Measurements from ENCODE around the gene SLX9. TPM values are rescaled to one million over a fixed set of nuclear protein-coding genes. Genes with fewer than 3 reads are reported as not detected.
A peak's percentile ranks its signal among the peaks of the same experiment; 100 is the strongest.

SLX9 gene
- polyA plus RNA-seq, 1 of the 3 experiments (the other 2 are of a cell fraction), result 42.9 TPM

DNA sequence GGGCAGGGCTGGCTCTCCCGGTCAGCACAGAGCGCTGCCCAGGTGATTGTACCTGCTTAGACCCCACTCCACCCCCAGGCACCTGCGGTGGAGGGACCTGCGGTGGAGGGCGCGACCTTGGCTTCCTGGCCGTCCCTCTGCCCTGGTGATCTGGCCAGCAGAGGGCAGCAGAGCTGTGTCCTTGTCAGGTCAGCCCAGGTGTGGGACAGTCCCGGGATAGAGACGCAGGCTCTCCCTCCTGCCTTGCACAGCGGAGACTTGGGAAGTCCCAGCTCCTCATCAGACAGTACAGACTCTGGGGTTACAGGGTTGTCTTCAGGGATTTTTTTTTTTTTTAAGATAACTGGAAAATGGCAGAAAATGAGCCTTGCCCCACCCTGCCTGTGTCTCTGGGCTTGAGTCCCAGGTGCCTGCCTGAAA is 10.0 kb downstream of the SLX9 start:
- Histone ChIP-seq H3F3A (replicated peaks; ENCODE audit: insufficient read depth) (no peaks in the 10 kb centered on the region), H3K9me3 (no peaks in the 10 kb centered on the region), H3K36me3 (replicated peaks in 1 of 2; ENCODE audit: control insufficient read depth in 1 of 2, insufficient read depth in 2 of 2, low read length in 1 of 2) (peaks cover 4 to 41% of the 10 kb centered on the region in 2 experiments), H2AFZ (ENCODE audit: low read depth) (no peak overlapping the region), H3K4me3 (ENCODE audit: low read depth in 2 of 2, low read length in 1 of 2) (peak overlapping the region in 1 of 2 experiments; percentile 33; a peak in 1 of 4 replicates), H3K4me1 (ENCODE audit: control insufficient read depth in 1 of 2, insufficient read depth in 2 of 2, low read depth in 1 of 2, low read length in 1 of 2) (peaks cover 0 to 2% of the 10 kb centered on the region in 2 experiments; a peak in 1 of 4 replicates), H3K4me2 (no peak overlapping the region), H3K9me2 (no peaks in the 10 kb centered on the region), H3K79me2 (ENCODE audit: insufficient read depth) (peaks cover 53% of the 10 kb centered on the region; the same call in 1 of the 2 replicates), H3K27ac (ENCODE audit: low read depth in 2 of 2, low read length in 1 of 2) (no peak overlapping the region), H3K9ac (no peak overlapping the region), H3K27me3 (ENCODE audit: insufficient read depth) (no peaks in the 10 kb centered on the region), H4K20me1 (ENCODE audit: insufficient read depth) (peaks cover 33% of the 10 kb centered on the region)
- 37% methylated on average over 5 of the region's 10 CpGs for WGBS (ENCODE audit: low lambda C conversion rate)
- CTCF ChIA-PET, result interaction anchor here (0.6 to 16.8 kb wide), 42 partner anchors 8 to 490 kb away, joined by 3 to 357 read pairs (median 5); partner anchors contain the start of genes SLX9 and UBE2G2
- POLR2A ChIA-PET, result no interaction called here
- DNase-seq, result peak; percentile 95
- TF ChIP-seq FOXM1 (IDR thresholded peaks at IDR 0.05; ENCODE audit: low read depth), result no peak
- no peak for TF ChIP-seq POLR2AphosphoS5 (IDR thresholded peaks at IDR 0.05; ENCODE audit: low read depth, low read length)
- TF ChIP-seq TAF1 (IDR thresholded peaks at IDR 0.05; ENCODE audit: borderline replicate concordance, low read depth, low read length), result no peak
- no peak for TF ChIP-seq JUND (IDR thresholded peaks at IDR 0.05)
- no peak for TF ChIP-seq RCOR1 (IDR thresholded peaks at IDR 0.05; ENCODE audit: low read length)
- no peak for TF ChIP-seq FOSL2 (IDR thresholded peaks at IDR 0.05; ENCODE audit: borderline replicate concordance, low read depth)
- TF ChIP-seq SMC3 (IDR thresholded peaks at IDR 0.05; ENCODE audit: low read depth, low read length), result peak; percentile 95
- no peak for TF ChIP-seq SIN3A (IDR thresholded peaks at IDR 0.05; ENCODE audit: borderline replicate concordance, low read depth, low read length)
- TF ChIP-seq NFIC (IDR thresholded peaks at IDR 0.05; ENCODE audit: borderline replicate concordance), result no peak
- TF ChIP-seq CHD2 (IDR thresholded peaks at IDR 0.05; ENCODE audit: low read length, partially characterized antibody), result no peak
- TF ChIP-seq, protein P1, sequence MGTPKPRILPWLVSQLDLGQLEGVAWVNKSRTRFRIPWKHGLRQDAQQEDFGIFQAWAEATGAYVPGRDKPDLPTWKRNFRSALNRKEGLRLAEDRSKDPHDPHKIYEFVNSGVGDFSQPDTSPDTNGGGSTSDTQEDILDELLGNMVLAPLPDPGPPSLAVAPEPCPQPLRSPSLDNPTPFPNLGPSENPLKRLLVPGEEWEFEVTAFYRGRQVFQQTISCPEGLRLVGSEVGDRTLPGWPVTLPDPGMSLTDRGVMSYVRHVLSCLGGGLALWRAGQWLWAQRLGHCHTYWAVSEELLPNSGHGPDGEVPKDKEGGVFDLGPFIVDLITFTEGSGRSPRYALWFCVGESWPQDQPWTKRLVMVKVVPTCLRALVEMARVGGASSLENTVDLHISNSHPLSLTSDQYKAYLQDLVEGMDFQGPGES (IDR thresholded peaks at IDR 0.05; ENCODE audit: low read depth, low read length), result no peak
- TF ChIP-seq RAD21 (IDR thresholded peaks at IDR 0.05; ENCODE audit: low read length), result peak; percentile 91
- TF ChIP-seq EP300 (IDR thresholded peaks at IDR 0.05; ENCODE audit: borderline replicate concordance in 1 of 2, low read depth in 1 of 2, low read length in 1 of 2), result no peak
- TF ChIP-seq TCF12 (IDR thresholded peaks at IDR 0.05), result no peak
- TF ChIP-seq, protein P2, sequence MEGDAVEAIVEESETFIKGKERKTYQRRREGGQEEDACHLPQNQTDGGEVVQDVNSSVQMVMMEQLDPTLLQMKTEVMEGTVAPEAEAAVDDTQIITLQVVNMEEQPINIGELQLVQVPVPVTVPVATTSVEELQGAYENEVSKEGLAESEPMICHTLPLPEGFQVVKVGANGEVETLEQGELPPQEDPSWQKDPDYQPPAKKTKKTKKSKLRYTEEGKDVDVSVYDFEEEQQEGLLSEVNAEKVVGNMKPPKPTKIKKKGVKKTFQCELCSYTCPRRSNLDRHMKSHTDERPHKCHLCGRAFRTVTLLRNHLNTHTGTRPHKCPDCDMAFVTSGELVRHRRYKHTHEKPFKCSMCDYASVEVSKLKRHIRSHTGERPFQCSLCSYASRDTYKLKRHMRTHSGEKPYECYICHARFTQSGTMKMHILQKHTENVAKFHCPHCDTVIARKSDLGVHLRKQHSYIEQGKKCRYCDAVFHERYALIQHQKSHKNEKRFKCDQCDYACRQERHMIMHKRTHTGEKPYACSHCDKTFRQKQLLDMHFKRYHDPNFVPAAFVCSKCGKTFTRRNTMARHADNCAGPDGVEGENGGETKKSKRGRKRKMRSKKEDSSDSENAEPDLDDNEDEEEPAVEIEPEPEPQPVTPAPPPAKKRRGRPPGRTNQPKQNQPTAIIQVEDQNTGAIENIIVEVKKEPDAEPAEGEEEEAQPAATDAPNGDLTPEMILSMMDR (IDR thresholded peaks at IDR 0.05), result peak; percentile 93

DNA sequence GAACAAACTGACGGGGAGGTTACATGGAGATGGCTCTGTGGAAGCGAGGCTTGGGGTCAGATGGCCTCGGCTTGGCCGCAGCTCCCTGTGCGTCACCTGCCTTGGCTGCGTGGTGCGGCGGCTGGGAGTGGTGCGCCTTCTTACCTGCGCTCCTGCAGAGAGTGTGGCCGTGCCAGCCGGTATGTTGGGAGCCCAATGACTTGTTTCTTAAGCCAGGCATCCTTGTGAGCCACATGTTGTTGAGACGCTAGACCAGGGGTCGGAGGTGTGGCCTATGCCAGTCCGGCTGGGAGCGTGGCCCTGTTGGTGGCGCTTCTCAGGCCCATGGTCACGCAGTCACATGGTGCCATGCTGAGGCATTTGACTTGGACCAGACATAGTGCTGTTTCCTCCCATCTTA is 10.5 kb downstream of the SLX9 start:
- H3K4me2 ChIP-seq, result no peak overlapping the region
- no peak overlapping the region for H3K9ac ChIP-seq
- H3F3A ChIP-seq (replicated peaks; ENCODE audit: insufficient read depth), result no peaks in the 10 kb centered on the region
- H3K27me3 ChIP-seq (ENCODE audit: insufficient read depth), result no peaks in the 10 kb centered on the region
- no peaks in the 10 kb centered on the region for H3K9me3 ChIP-seq
- CTCF ChIA-PET, result interaction anchor here (0.6 to 16.8 kb wide), 40 partner anchors 8 to 489 kb away, joined by 3 to 357 read pairs (median 5); partner anchors contain the start of genes SLX9 and UBE2G2
- peaks cover 49% of the 10 kb centered on the region; the same call in 1 of the 2 replicates for H3K79me2 ChIP-seq (ENCODE audit: insufficient read depth)
- peaks cover 4 to 37% of the 10 kb centered on the region in 2 experiments for H3K36me3 ChIP-seq (replicated peaks in 1 of 2; ENCODE audit: control insufficient read depth in 1 of 2, insufficient read depth in 2 of 2, low read length in 1 of 2)
- POLR2A ChIA-PET, result no interaction called here
- TF ChIP-seq, protein P2 (IDR thresholded peaks at IDR 0.05), result no peak
- TF ChIP-seq FOXM1 (IDR thresholded peaks at IDR 0.05; ENCODE audit: low read depth), result no peak
- no peak for TF ChIP-seq TAF1 (IDR thresholded peaks at IDR 0.05; ENCODE audit: borderline replicate concordance, low read depth, low read length)
- no peak for TF ChIP-seq TCF12 (IDR thresholded peaks at IDR 0.05)
- TF ChIP-seq RFX5 (IDR thresholded peaks at IDR 0.05; ENCODE audit: low read length), result no peak
- no peak for TF ChIP-seq MXI1 (IDR thresholded peaks at IDR 0.05; ENCODE audit: low read depth, low read length)
- TF ChIP-seq, protein P3, sequence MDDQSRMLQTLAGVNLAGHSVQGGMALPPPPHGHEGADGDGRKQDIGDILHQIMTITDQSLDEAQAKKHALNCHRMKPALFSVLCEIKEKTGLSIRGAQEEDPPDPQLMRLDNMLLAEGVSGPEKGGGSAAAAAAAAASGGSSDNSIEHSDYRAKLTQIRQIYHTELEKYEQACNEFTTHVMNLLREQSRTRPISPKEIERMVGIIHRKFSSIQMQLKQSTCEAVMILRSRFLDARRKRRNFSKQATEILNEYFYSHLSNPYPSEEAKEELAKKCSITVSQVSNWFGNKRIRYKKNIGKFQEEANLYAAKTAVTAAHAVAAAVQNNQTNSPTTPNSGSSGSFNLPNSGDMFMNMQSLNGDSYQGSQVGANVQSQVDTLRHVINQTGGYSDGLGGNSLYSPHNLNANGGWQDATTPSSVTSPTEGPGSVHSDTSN (IDR thresholded peaks at IDR 0.05), result no peak
- no peak for TF ChIP-seq RAD21 (IDR thresholded peaks at IDR 0.05; ENCODE audit: low read length)
- no peak overlapping the region for H3K4me3 ChIP-seq (ENCODE audit: low read depth in 2 of 2, low read length in 1 of 2)
- peaks cover 0 to 2% of the 10 kb centered on the region in 2 experiments; a peak in 1 of 4 replicates for H3K4me1 ChIP-seq (ENCODE audit: control insufficient read depth in 1 of 2, insufficient read depth in 2 of 2, low read depth in 1 of 2, low read length in 1 of 2)
- WGBS (ENCODE audit: low lambda C conversion rate), result 92% methylated on average over 12 of the region's 18 CpGs
- peaks cover 31% of the 10 kb centered on the region for H4K20me1 ChIP-seq (ENCODE audit: insufficient read depth)
- H3K9me2 ChIP-seq, result no peaks in the 10 kb centered on the region
- no peak overlapping the region for H3K27ac ChIP-seq (ENCODE audit: low read depth in 2 of 2, low read length in 1 of 2)
- no peak for DNase-seq
- no peak overlapping the region for H2AFZ ChIP-seq (ENCODE audit: low read depth)

Measured in SK-N-SH (cell line).